IMR-90 (cell line): ENCODE data around the gene FAM229A. TPM values are rescaled to one million over a fixed set of nuclear protein-coding genes. Genes with fewer than 3 reads are reported as not detected.
A peak's percentile ranks its signal among the peaks of the same experiment; 100 is the strongest.
"Not testable (repeated sequence)": the region's sequence is repeated elsewhere in the genome, so short reads cannot be mapped to it uniquely, and the experiment has no call there.

ENCODE experiments used
- ATAC-seq: fragments of 200-7000 bp; cut with Tn5 transposase; 2 replicates; pipeline ENCODE4 v1.9.1; 2020; ENCODE audit warnings: low read depth, mild to moderate bottlenecking, moderate library complexity
- BruUV-seq: library from RNA; stranded (reverse); fragments of 400-500 nt; replicated peaks from 2 replicates; lab custom pipeline; 2021; lab: Mats Ljungman, UMichigan
- CTCF ChIA-PET: fragments of 300-600 bp; formaldehyde crosslinking; extraction: SDS; loops from one replicate; lab custom pipeline; 2021; ENCODE audit warnings: antibody characterized with exemption; lab: Yijun Ruan, JAX
- POLR2A ChIA-PET: fragments of 300-600 bp; sonication (Branson Sonifier 250); formaldehyde crosslinking; loops from one replicate; lab custom pipeline; 2022; ENCODE audit warnings: antibody characterized with exemption; ENCODE audit not compliant: unreplicated experiment; lab: Charles Lee
- DNase-seq: peaks from one replicate; pipeline ENCODE4 v3.0.0; 2013
- H2AFZ ChIP-seq: replicated peaks from 2 replicates; pipeline ENCODE3; 2013; ENCODE audit warnings: low read length, mild to moderate bottlenecking; ENCODE audit not compliant: poor library complexity
- H2AK5ac ChIP-seq: 2 replicates; pipeline ENCODE4 v1.6.1; 2013; ENCODE audit warnings: low read depth, low read length, inconsistent platforms
- H2AK9ac ChIP-seq: replicated peaks from 2 replicates; pipeline ENCODE3; 2013; ENCODE audit warnings: mild to moderate bottlenecking, low read depth, low read length, moderate library complexity; ENCODE audit not compliant: poor library complexity
- H2BK120ac ChIP-seq: 2 replicates; pipeline ENCODE4 v1.6.1; 2013; ENCODE audit warnings: low read depth, low read length, inconsistent platforms
- H2BK15ac ChIP-seq: 3 replicates; pipeline ENCODE4 v1.6.1; 2013; ENCODE audit warnings: low read depth, low read length, inconsistent platforms
- H2BK20ac ChIP-seq: 2 replicates; pipeline ENCODE4 v1.6.1; 2013; ENCODE audit warnings: low read depth, mild to moderate bottlenecking, inconsistent platforms, low read length, moderate library complexity
- H2BK5ac ChIP-seq: 2 replicates; pipeline ENCODE4 v1.6.1; 2013; ENCODE audit warnings: mild to moderate bottlenecking, low read depth, low read length, inconsistent platforms; ENCODE audit not compliant: poor library complexity, severe bottlenecking
- H3K14ac ChIP-seq: replicated peaks from 2 replicates; pipeline ENCODE4 v1.6.1; 2013; ENCODE audit warnings: low read depth, low read length, inconsistent platforms
- H3K18ac ChIP-seq: 2 replicates; pipeline ENCODE4 v1.6.1; 2013; ENCODE audit warnings: low read depth, low read length, control low read depth
- H3K23ac ChIP-seq: 2 replicates; pipeline ENCODE4 v1.6.1; 2013; ENCODE audit warnings: low read depth, low read length, inconsistent platforms
- H3K27ac ChIP-seq: 2 replicates; pipeline ENCODE4 v1.5.1; 2013; ENCODE audit warnings: mild to moderate bottlenecking, control low read depth, low read length; ENCODE audit not compliant: insufficient read depth
- H3K27me3 ChIP-seq: 2 replicates; pipeline ENCODE4 v1.6.1; 2013; ENCODE audit warnings: low read length; ENCODE audit not compliant: control insufficient read depth, insufficient read depth
- H3K36me3 ChIP-seq: 2 replicates; pipeline ENCODE4 v1.6.1; 2013; ENCODE audit warnings: low read length, mixed read lengths; ENCODE audit not compliant: control insufficient read depth, insufficient read depth
- H3K4ac ChIP-seq: 2 replicates; pipeline ENCODE4 v1.6.1; 2013; ENCODE audit warnings: low read depth, low read length, inconsistent platforms
- H3K4me1 ChIP-seq: 2 replicates; pipeline ENCODE4 v1.6.1; 2013; ENCODE audit warnings: low read length, mixed read lengths; ENCODE audit not compliant: control insufficient read depth, insufficient read depth
- H3K4me2 ChIP-seq: 2 replicates; pipeline ENCODE4 v1.6.1; 2013; ENCODE audit warnings: low read depth, mild to moderate bottlenecking, control low read depth, low read length, moderate library complexity
- H3K4me3 ChIP-seq: 2 replicates; pipeline ENCODE4 v1.5.1; 2013; ENCODE audit warnings: low read depth, mild to moderate bottlenecking, control low read depth, low read length, moderate library complexity; ENCODE audit not compliant: insufficient read depth
- H3K56ac ChIP-seq: 2 replicates; pipeline ENCODE4 v1.6.1; 2013; ENCODE audit warnings: low read length, inconsistent platforms; ENCODE audit not compliant: insufficient read depth; ENCODE audit errors: extremely low read depth
- H3K79me1 ChIP-seq, 2 experiments: 2 replicates each; pipeline ENCODE4 v1.6.1; 2013; ENCODE audit warnings: low read length in 2 of 2, inconsistent platforms in 1 of 2, low read depth in 1 of 2
- H3K9ac ChIP-seq: 2 replicates; pipeline ENCODE4 v1.6.1; 2013; ENCODE audit warnings: low read depth, low read length, control low read depth
- H3K9me1 ChIP-seq: 2 replicates; pipeline ENCODE4 v1.6.1; 2013; ENCODE audit warnings: low read length, inconsistent platforms; ENCODE audit not compliant: insufficient read depth
- H3K9me3 ChIP-seq: 2 replicates; pipeline ENCODE4 v1.6.1; 2013; ENCODE audit warnings: low read length; ENCODE audit not compliant: control insufficient read depth, insufficient read depth
- H4K20me1 ChIP-seq: 2 replicates; pipeline ENCODE4 v1.6.1; 2013; ENCODE audit warnings: low read length, inconsistent platforms; ENCODE audit not compliant: insufficient read depth
- H4K5ac ChIP-seq: 2 replicates; pipeline ENCODE4 v1.6.1; 2013; ENCODE audit warnings: mild to moderate bottlenecking, low read depth, low read length, control low read depth
- H4K8ac ChIP-seq, 2 experiments: 2 replicates each; pipeline ENCODE4 v1.6.1; 2013; ENCODE audit warnings: low read depth in 2 of 2, low read length in 2 of 2, control low read depth in 1 of 2, inconsistent platforms in 1 of 2
- H4K91ac ChIP-seq: 2 replicates; pipeline ENCODE4 v1.6.1; 2013; ENCODE audit warnings: low read depth, low read length, inconsistent platforms; ENCODE audit not compliant: insufficient read depth
- CEBPB ChIP-seq: IDR thresholded peaks from 2 replicates; pipeline ENCODE4 v1.6.1; 2012; ENCODE audit warnings: low read depth, low read length, improper control_type of control experiment
- FOS ChIP-seq: fragments of 150-350 bp; IDR thresholded peaks from 2 replicates; pipeline ENCODE4 v1.6.1; 2016; ENCODE audit warnings: low read depth, low read length
- WGBS, 2 experiments: methylation state at CpG; one replicate each; pipeline versions ENCODE4 v1.1.5 to v1.1.7; 2013; ENCODE audit warnings: missing lambda C conversion rate in 2 of 2; ENCODE audit not compliant: insufficient read length in 1 of 2; ENCODE audit errors: extremely low coverage in 2 of 2; 5-methylcytosine and 5-hydroxymethylcytosine counted together
- dilution Hi-C: fragments of 300-500 bp; cut with HindIII; formaldehyde crosslinking; loops from one replicate; pipeline ENCODE4 v1.14.3; 2018; ENCODE audit warnings: low sequenced_read_pairs; ENCODE audit not compliant: unreplicated experiment
- in situ Hi-C: fragments of 300-500 bp; cut with MboI; formaldehyde crosslinking; loops from 3 replicates; pipeline ENCODE4 v1.14.3; 2019; ENCODE audit warnings: low sequenced_read_pairs, inconsistent platforms, mixed read lengths
- intact Hi-C: fragments of 100-400 bp; cut with micrococcal nuclease; formaldehyde crosslinking; loops from 2 replicates; pipeline ENCODE4 v1.10.0; 2022
- polyA plus RNA-seq, 3 experiments: library from polyadenylated mRNA; depleted of rRNA; stranded (reverse); fragments of >200 nt; gene quantifications; 2 replicates each; pipeline ENCODE4 v1.2.3, GENCODE V29; 2012; ENCODE audit warnings: low replicate concordance in 1 of 3
- total RNA-seq: library from RNA; depleted of rRNA; stranded (reverse); fragments of >200 nt; gene quantifications from 2 replicates; pipeline ENCODE4 v1.2.3, GENCODE V29; 2012

Gene FAM229A
- total and polyA plus RNA-seq, 2 of the 4 experiments (the other 2 are of a cell fraction), result 0.36 to 4.3 TPM

DNA sequence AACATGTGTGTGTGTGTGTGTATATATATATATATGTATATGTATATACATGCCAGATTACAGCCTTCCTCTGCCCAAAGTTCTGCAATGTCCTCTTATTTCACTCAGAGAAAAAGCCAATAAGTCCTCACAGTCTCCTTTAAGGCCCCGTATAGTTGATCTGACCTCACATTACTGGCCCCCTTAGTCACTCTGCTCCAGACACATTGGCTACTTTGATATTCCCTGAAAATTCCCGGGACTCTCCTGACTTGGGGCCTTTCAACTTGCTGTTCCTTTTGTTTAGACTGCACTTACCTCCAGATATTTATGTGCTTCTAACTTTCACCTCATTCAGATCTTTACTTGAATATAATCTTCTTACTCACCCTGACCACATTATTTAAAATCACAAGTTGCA is 36.1 kb upstream of the FAM229A start:
- H3K4me1 ChIP-seq, result peaks cover 3% of the 10 kb centered on the region
- TF ChIP-seq FOS, result no peak
- TF ChIP-seq CEBPB, result peak; percentile 62; the same call in 1 of the 2 replicates
- WGBS, 2 experiments, result 0% methylated on average over 2 of the region's 2 CpGs; no CpG with 5 or more reads in 1 of the 2 experiments
- ChIA-PET CTCF (interaction anchor here (1.0 to 1.5 kb wide), 2 partner anchors 10 to 15 kb away, joined by 4 to 5 read pairs; no protein-coding TSS in a partner anchor), POLR2A (no interaction called here)
- no peak overlapping the region for H3K4me3 ChIP-seq
- H3K4ac ChIP-seq, result no peak overlapping the region
- H3K27ac ChIP-seq, result no peak overlapping the region
- intact Hi-C loops (no loop called here), dilution Hi-C loops (no loop called here), in situ Hi-C loops (no loop called here)
- no peak overlapping the region for H2BK5ac ChIP-seq
- H2BK15ac ChIP-seq, result no peak overlapping the region
- H2AK5ac ChIP-seq, result no peak overlapping the region
- DNase-seq, result peak; percentile 73
- H3K79me1 ChIP-seq, result peaks cover 4 to 20% of the 10 kb centered on the region in 2 experiments; a peak in 3 of 4 replicates
- no peak overlapping the region for H4K91ac ChIP-seq
- H3K9ac ChIP-seq, result no peak overlapping the region
- no peak overlapping the region for H4K5ac ChIP-seq
- H3K18ac ChIP-seq, result no peak overlapping the region
- no peak overlapping the region for H3K14ac ChIP-seq
- H3K27me3 ChIP-seq, result no peaks in the 10 kb centered on the region
- H3K23ac ChIP-seq, result no peak overlapping the region
- H4K20me1 ChIP-seq, result no peaks in the 10 kb centered on the region
- peaks cover under 1% of the 10 kb centered on the region; the same call in 1 of the 2 replicates for H3K9me1 ChIP-seq
- H2AK9ac ChIP-seq, result no peak overlapping the region
- no peaks in the 10 kb centered on the region for H3K36me3 ChIP-seq
- no peak overlapping the region for H3K4me2 ChIP-seq
- no peaks in the 10 kb centered on the region for H3K9me3 ChIP-seq
- H2BK20ac ChIP-seq, result no peak overlapping the region
- ATAC-seq, result no peak
- H3K56ac ChIP-seq, result no peak overlapping the region
- no peak overlapping the region for H4K8ac ChIP-seq
- H2BK120ac ChIP-seq, result no peak overlapping the region
- no peak overlapping the region for H2AFZ ChIP-seq
- BruUV-seq, result no TSS peak

DNA sequence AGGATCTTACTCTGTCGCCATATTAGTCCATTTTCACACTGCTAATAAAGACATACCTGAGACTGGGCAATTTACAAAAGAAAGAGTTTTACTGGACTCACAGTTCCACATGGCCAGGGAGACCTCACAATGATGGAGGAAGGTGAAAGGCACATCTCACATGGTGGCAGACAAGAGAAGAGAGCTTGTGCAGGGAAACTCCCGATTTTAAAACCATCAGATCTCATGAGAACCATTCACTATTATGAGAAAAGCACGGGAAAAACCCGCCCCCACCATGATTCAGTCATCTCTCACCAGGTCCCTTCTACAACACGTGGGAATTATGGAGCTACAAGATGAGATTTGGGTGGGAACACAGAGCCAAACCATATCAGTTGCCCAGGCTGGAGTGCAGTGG is 34.2 kb upstream of the FAM229A start:
- H2AK9ac ChIP-seq, H4K20me1 ChIP-seq, dilution Hi-C loops, ATAC-seq, CTCF ChIA-PET, H2BK120ac ChIP-seq, H3K4me2 ChIP-seq, H4K91ac ChIP-seq, H3K9me1 ChIP-seq, H3K14ac ChIP-seq, H2AFZ ChIP-seq, intact Hi-C loops, H4K5ac ChIP-seq, H3K36me3 ChIP-seq, H2BK20ac ChIP-seq, H3K56ac ChIP-seq, in situ Hi-C loops, H3K4me1 ChIP-seq, H3K9ac ChIP-seq, BruUV-seq, H3K18ac ChIP-seq, H3K27ac ChIP-seq, H2BK15ac ChIP-seq, H4K8ac ChIP-seq, H3K4me3 ChIP-seq, H3K27me3 ChIP-seq, H3K4ac ChIP-seq, H2BK5ac ChIP-seq, DNase-seq, H3K23ac ChIP-seq, H3K9me3 ChIP-seq, POLR2A ChIA-PET, H2AK5ac ChIP-seq: not testable (repeated sequence)
- WGBS, 2 experiments, result no CpG with 5 or more reads among the region's 5 CpGs
- H3K79me1 ChIP-seq, result peaks cover 10 to 33% of the 10 kb centered on the region in 2 experiments
